Islet precursor cell (in vitro differentiated cells): ENCODE measurements around the gene ARL5A.

Experiments
- DNase-seq: peaks from one replicate; pipeline ENCODE4 v3.0.0-alpha.2; 2018

Gene ARL5A

DNA sequence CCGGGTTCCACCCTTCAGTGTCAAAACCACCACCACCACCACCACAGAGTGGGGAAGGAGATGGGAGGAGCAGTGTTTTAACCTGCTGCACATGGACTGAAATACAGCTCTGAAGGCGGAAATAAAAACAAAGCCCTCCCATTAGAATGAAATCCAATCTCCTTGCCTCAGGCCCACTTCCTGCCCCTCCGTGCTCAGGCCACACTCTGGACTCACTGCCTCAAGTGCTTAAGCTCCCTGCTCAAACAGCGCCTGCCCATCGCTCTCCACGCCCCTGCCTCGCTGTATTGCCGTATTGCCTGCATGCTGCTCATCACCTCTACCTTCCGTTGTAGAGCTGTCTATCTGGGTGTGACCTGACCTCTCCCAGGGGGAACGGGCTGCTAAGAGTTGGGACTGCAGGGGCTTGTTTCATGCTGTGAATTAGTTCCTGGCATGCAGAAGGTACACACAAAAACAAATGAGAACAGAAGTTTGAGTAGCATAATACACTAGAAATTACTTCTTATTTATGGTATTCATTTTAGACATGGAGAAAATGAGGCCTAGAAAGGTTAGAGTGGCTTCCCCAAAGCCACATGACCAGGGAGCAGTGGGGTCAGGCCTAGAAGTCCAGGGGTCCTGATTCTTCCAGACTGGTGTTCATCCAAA is 62.3 kb downstream of the ARL5A start:
- no peak for DNase-seq

DNA sequence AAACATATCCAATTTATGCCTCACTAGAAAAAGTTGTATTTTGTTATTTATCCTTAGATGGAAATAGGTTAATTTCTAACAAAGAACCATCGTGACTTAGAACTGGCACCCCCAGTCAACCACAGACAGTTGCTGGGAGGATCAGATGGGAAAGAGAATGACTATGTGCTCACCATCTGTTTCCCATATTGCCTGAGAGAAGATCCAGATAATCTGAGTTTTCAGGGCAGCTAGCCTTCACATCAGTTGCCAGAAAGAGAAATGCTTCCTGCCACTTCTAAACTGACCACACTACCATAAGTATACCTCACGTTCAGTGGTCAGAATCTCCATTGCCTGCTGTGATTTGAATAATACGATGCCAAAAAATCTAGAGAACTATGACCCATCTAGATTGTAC is 65.5 kb downstream of the ARL5A start:
- no peak for DNase-seq

DNA sequence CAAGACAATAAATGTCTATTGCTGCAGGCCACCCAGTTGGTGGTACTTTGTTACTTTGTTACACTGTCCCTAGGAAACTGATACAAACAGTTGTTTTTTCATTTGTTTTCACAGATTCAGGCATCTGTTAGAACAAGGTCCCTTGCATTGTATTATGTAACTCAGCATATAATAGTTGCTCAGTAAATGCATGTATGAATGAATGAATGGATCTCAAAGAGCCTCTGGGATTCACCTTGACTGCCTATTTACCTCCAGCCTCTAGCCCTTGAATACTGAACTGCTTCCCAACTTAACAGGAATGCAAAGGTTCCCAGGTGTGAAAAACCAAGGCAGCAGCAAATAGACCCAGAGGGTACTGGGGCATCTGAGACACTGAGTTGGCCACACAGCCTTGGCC is 66.5 kb downstream of the ARL5A start:
- DNase-seq: no peak

DNA sequence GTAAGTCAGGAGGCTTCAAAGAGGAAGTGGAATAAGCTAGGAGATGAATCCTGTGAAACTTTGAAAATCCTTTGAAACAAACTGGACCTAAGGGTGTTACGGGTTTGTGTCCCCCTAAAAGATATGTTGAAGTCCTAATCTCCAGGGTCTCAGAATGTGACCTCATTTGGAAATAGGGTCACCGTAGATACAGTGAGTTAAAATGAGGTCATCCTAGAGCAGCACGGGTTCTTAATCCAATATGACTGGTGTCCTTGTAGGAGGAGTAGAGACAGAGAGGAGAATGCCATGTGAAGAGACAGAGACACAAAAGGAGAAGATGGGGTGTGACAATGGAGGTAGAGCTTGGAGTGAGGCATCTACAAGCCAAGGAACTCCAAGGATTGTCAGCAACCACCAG is 67.0 kb downstream of the ARL5A start:
- DNase-seq: no peak

DNA sequence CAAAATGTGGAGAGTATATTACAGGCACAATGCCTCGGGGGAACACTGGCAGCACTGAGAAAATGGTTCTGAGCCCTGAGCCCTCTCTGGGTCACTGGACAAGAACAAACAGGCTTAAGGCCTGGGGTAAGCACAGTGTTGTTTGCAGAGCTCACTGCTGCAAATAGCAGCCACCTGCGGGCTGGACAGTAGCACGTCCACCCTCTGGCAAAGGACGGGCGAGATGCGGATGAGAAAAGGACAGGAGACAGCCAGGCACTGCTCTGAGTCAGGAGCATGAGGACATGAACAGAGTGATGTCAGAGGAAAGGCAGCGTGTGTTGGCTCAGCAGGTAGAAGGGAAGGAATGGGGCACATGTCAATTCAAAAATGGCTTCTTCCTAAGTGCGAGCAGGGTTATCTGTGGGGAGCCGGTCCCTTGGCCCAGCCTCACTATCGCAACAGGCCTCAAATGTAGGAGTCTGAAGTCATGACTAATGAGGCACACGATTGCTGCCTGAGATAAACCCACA is 68.0 kb downstream of the ARL5A start:
- DNase-seq: peak; percentile 82

DNA sequence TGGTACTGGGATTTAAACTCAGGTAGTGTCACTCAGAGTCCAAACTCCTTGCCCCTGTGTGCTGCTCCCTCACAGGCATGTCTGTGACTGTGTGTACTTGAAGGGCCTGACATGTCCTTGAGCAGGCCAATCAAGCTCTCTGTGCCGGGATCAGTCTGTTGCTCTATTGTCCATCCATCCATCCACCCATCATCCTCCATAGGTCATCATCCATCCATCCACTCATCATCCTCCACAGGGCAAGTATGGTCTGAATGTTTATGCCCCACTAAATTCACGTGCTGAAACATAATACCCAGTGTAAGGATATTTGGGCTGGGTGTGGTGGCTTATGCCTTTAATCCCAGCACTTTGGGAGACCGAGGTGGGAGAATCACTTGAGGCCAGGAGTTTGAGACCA is 69.5 kb downstream of the ARL5A start:
- DNase-seq: no peak

DNA sequence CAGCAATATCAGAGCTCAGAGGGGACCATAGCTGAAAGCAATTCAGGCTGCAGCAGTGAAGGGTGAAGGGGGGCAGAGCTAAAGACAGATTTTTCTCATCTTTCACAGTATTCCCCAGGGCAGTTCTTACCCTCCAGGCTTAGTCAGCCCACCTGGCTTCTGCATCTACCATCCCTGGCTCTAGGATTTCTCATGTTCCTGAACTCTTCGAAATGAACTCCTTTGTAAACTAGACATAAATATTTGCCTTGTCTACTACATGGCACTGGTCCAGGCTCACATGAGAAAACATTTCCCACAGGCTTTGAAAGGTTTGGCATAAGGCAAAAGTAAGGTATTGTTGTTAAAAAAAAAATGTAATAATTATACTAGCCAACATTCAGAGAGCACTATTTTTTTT is 70.4 kb downstream of the ARL5A start:
- DNase-seq: no peak

DNA sequence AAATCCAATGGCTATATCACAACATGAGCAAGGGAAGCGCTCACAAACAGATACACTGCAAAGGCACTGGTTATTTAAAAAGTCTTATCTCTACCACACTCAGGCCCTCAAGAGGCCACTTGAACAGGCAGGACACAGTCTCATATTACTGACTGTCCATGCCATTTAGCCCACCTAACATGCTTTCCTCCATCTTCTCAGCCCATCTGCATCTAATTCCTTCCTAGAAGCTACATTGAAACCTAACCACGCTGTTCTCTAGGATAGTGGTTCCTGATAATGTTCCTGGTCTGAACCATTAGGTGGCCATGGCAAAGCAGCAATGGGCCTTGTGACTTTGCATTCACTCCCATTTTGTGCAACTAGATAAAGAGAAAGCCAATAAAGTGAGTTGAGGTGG is 71.4 kb downstream of the ARL5A start:
- no peak for DNase-seq

DNA sequence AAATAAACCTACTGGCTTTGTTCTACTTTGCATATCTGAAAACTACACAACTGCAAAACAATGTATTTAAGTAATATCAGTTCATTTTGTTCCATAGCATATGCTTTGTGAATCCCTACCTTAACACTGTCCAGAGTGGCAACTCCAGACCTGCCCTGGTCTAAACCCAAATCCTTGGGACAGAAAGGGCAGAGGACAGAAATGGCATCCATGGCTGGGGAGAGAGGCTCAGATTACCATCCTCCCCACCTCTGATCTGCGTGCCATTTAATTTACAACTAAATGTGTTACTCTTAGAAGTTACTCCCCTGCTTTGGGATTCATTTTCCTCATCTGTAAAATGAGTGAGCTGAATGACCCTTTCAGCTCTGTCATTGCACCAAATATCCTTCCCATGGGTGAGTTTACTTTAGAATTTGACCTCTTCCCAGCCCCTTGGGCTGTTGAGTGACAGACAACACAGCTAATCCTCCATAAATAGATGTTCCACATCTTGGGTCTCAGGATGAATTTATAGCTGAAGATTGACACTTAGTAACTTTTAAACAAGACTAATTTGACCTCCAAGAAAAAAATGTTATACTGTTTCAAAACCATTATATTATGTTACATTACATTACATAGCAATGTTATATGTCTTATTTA is 73.8 kb downstream of the ARL5A start:
- no peak for DNase-seq

DNA sequence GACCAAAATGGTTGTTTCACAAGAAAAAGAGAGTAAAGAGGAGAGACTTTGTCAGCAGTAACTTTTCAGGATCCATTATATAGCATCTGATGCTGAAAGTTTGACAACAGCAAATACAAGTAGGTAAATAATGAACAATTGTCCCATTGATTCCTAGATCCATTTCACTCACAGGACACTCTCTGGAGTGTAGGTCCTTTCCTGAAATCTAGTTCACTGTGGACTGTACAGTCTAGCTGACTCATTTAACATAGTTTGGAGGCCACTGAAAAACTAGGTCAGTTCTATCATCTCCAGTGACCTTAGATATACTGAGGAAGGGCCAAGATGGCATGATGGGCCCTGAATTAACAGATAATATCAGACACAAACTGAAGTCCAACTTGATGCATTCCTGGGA is 74.7 kb downstream of the ARL5A start:
- DNase-seq: no peak
